ENCODE measurements around the gene CCDC184.

Gene CCDC184

DNA sequence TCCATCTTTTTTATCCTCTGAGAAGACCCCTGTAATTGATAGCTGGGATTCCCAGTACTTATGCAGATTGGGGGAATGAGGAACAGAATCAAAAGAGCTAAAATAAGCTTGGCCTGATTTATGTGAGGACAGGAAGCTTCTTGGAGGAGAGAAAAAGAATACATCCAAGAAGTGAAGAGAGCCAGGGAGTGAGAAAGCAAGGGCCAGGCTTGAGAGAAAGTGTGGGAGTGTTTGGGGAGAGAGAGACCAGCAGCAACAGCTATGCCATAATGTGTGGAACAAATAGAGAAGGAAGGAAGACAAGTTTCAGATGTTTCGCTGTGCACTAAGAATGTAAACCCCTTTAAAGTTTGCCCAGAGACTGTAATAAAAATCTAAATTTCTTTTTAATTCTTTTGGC lies 4.0 kb upstream of the CCDC184 start:
- DNase-seq: no peak

DNA sequence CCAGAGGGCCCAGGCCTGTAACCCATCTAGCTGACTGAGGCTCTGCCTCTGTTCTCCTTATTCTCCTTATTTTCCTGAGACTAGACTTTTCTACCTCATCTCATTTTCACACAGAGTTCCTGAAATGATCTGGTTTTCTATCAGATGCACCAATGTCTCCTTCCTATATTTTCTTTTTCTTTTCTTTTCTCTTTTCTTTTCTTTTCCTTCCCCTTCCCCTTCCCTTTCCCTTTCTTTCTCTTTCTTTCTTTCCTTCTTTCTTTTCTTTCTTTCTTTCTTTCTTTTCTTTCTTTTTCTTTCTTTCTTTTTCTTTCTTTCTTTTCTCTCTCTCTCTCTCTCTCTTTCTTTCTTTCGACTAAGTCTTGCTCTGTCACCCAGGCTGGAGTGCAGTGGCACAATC lies 3.0 kb upstream of the CCDC184 start:
- no peak for DNase-seq

DNA sequence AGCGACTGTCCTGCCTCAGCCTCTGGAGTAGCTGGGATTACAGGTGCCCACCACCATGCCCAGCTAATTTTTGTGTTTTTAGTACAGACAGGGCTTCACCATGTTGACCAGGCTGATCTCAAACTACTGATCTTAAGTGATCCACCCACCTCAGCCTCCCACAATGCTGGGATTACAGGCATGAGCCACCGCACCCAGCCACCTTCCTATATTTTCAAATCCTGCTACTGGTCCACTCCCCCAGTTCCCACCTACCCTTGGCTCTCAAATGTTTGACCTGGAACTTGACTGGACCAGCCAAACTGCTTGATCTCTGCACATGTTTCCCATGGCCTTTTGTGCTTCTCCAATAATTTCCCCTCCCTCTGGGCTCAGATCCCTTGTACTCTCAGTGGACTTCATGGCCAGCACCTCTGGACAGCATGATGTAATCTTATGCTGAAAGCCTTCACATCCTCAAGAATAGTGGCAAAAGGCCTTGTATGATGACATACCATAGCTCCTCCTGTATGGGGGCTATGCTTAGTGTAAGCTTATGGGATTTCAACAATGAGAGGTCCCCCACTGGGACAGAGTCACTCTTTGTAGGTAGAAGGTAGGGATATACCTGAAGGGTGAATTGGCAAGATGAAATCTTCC lies 2.5 kb upstream of the CCDC184 start:
- DNase-seq: no peak

DNA sequence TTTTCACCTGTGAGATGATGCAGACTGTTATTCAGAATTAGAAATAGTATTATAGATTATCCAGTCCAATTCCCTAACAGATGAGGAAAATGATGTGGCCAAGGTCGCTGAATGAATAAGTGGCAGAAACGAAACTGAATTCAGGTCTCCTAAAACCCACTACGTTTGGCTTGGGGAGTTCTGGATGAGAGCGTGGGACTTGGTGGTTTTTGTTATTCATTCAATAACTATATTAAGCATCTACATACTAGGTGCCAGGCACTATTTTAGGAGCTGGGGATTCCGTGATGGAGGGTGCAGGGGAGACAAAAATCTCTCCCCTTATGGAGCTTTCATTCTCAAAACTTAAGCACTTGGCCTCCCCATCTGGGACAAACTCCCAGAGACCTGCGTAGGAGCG lies 813 bp upstream of the CCDC184 start:
- DNase-seq: no peak

DNA sequence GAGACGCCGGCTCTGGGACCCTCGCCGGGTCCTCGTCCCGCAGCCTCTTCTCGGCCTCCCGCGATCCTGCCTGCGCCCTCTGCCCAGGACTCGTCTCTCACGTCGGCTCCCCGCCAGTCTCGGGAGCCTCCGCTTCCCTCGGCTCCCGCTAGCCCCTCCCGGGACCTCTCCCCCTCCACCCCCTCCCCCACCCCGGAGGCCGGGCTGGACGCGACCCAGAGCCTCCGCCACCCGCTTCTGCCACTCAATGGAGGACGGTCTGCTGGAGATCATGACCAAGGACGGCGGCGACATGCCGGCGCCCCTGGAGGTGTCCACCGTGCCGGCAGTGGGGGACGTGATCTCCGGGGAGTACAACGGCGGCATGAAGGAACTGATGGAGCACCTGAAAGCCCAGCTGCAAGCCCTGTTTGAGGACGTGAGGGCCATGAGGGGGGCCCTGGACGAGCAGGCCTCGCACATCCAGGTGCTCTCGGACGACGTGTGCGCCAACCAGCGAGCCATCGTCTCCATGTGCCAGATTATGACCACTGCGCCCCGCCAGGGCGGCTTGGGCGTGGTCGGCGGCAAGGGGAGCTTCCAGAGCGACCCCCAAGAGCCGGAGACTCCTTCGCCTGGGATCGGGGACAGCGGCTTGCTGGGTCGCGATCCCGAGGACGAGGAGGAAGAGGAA lies 568 bp downstream of the CCDC184 start:
- DNase-seq: peak in 1 of 14 donors; percentile 47

DNA sequence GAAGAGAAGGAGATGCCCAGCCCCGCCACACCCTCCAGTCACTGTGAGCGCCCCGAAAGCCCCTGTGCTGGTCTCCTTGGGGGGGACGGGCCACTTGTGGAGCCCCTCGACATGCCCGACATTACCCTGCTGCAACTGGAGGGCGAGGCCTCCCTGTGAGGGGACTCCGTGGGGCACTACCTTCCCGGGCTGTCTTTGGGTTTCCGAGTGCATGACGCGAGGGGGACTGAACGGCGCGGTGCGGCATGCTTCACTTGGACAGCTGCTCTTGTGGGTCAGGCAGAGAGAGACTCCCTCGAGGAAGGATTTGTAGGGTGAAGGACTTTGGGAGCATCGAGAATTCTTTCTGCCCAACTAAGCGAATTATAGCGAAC lies 1.1 kb downstream of the CCDC184 start:
- DNase-seq: peak in 1 of 14 donors; percentile 42

DNA sequence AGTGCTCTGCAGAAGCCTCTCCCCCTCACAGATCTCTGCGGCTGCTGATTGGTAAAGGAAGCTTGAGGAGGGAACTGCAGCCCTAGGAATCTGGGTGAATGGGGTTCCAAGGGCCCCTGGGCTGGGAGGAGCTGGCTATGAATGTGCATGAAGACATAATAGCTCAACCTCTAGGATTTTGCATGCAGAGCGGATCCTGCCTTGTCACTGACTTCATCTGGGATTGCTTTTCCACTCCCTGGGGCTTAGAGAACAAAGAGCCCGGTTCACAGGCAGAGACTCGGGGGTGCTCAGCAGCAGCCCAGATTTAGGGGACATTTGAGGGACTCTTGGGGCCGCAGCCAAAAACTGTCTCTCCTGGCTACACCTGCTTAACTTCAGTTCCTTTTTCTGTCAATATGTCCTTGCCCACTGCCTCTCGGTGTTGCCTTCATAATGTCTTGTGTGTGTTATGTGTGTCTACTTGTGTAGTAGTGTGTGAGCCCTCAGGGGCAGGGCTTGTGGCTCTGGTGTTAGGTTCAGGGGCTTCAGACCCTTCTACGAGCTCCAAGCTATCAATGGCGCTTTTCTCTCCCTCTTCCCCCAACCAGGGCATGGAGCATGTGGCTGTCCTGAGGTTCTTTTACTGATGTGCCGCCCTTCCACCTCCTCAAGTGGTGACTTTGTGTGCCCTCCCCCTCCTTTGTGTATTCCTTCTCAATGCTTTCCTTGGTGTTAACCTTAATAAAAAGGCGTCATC lies 1.9 kb downstream of the CCDC184 start:
- DNase-seq: peak in 1 of 14 donors; percentile 62

DNA sequence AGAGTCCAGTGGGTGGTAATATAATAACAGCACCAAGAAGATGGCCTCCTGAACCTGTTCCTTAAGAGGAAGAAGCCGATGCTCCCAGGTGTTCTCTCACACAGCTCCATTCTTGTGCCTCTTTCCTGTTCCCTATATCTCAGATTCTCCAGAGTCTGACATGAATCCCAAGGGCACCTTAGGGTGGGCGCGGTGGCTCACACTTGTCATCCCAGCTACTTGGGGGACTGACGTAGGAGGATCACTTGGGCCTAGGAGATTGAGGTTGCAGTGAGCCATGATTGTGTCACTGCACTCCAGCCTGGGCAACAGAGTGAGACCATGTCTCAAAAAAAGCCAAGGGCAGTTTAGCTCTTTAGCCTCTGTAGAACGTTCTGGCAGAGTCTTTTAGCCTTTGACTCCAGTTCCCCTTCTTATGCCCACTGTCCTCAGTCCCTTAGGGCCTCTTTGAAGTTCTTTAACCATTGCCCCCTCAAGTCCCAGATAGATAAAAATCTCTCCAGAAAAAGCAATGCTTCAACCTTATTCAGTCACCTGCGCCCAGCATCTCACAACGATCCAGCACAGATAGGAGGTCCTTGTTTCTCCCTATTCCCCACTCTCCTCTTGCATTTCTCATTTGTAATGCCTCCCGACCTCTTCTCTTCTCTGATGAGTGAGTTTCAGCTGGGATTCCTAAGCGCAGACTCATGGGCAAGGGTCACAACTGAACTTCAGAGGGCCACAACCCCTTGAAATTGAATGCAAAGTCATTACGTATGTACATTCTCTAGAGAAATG lies 4.7 kb downstream of the CCDC184 start:
- no peak for DNase-seq

DNA sequence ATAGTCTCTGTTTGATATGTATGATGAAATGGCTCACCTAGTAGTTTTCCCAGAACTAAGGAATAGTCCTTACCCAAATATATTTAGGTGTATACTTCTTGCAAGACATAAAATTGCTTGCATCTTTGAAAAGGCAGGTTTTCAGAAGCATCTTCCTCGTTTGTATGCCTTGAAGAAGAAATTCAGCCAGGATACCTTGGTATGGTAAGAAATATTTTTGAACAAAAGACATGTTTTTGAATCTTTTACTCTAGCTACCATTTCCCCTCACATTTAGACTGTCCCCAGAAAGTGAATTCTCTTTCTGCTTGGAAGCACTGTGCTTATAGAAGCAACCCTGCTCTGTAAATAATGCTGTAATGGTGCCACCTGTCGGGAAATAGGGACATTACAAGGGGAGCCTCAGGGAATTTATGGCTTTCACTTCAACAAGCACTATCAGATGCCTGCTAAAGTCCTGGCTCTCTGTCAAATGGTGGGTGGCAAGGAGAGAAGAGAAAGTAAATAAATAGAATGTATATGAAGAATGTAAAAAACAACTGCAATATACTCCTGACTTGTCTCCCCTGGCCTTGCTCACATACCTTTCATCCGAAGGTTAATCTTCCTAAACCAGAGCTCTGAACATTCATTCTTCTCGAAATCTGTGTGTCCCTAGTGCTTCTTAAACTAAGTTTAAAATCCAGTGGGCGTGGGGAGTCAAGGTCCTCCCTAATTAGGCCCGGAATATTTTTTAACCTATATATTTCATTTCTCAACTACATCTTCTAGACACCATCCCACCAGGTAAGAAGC lies 6.1 kb downstream of the CCDC184 start:
- DNase-seq: peak in 9 of 14 donors; percentile 20 to 67 (median 34)

DNA sequence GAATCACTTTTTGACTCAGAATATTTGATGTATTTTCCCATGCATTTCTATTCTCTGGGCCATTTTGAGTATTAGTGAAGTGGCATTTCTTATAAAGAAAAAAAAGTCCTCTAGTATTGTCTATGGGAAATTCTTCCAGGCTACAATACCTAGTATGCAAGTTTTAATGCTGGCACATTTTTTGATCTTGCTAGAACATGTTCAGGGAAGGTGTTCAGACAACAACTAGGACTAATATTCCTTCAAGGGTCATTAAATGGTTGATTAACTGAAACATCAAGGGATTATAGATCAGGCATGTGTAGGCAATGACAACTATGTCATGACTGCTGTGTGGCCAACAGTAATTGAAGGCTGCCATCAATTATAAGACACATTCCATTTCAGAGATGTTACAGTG lies 7.7 kb downstream of the CCDC184 start:
- no peak for DNase-seq

DNA sequence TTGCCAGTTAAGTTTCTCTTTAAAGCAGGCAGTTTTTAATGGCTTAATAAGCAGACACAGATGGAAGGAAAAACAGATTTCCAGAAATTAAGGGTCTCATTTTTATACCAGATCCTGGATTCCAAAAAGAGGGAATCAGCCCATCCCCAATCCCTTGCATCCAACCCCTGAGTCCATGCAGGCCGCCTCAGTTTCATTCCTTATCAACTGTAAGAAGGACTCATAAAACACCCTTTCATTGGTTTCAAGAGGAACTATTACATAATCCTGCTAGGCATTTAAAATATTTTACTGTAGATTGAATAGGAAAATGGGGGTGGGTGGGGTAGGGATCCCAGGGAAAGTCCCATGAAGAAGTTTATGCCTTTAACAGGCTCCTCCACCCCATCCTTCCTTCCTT lies 9.4 kb downstream of the CCDC184 start:
- no peak for DNase-seq

DNA sequence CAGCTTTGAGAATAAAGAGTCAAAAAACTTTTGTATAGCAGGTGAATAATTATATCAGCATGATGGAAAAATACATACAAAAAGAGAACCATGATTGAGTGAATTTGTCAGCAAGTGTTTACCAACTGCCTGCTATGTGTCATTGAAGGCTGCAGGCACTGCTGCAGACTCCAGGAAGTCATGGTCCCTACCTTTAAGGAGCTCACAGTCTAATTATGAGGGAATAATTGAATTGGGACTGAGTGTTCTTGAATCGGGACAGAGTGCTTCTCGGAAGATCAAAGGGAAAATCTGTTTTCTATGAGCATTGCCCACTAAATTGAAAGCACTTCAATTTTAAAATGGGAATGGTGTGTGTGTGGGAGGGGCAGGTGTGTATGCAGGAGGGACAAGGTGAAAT lies 10.2 kb downstream of the CCDC184 start:
- no peak for DNase-seq

DNA sequence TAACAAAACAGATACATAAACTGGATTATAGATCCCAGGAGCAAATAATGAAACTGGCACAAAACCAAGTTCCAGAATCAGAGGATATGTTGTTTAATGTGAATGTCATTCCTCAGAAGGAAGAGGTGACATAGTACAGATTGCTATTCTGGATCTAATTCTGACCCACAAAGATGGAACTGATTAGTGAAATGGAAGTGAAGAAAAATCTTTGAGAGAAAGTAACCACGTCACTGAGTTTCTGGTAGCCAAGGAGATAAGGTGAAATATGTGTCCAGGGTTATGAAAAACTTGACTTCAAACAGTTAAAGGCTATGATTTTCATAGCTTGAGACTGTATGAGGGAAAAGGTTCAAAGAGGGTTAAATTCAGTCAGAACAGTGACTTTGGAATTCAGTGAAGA lies 11.4 kb downstream of the CCDC184 start:
- DNase-seq: no peak

DNA sequence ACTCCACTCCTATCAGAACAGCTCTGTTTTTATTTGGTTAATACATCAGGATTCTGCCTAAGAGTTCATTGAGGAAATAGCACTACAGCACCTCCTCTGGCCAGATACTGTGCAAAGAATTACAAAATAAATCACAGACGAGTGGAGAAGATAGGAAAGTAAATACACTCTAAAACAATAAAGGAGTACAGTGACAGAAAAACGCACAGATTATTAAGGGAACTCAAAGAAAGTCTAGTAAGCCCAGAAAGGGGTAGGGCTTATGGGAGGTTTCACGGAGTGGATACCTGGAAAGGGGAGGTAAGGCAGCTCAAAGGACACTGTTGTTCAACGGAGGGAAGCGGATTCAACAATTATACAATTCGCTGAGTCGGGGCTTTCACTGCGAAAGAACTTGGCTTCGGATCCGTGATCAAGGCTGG lies 14.1 kb downstream of the CCDC184 start:
- peak in 2 of 14 donors; percentile 27 to 84 for DNase-seq

DNA sequence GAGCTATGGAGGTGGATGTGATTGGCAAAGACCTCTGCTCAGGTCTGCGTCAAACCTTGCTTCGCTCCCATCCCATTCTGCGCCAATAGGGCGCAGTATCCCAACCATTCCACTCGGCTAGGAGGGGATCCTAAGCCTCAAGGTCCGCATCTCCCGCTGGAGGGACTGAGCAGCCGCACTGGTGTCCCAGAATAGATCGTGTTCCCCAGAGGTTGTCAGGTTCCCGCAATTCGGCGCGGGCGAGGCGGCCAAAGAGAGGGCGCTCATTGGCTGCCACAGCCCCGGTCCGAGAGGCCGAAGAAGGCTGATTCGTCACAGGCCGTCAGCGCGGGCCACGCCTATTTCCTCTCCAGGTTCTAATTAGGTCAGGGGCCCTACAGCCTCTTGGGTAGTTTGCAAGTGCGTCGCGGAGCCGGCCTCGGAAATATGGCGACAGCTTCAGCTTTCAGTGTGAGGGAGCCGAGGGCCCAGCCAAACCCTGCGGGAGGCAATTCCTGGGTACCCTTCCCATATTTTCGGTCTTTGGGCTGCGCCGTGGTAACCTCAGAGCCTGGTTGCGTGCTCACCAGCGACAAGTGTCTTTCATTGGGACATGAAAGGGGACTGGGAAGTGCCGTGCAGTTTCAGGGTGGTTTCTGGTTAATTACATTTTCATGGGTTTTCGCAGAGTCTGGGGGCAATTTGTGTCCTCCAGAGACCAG lies 14.7 kb downstream of the CCDC184 start:
- peak; percentile 46 to 100 (median 87) for DNase-seq

DNA sequence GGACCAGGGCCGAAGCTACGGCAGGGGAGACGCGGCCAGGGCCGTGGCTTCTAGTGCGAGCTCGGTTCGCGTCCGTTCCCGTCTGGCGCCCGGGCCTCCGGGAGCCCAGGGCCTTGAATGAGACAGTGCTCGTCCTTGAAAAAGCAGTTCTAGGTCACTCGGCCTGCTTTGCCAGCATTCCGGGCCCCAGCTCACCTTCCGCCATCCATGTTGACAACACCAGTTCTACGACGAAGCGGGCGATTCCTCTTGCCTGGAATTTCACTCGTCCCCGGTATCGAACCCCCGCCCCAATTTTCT lies 15.2 kb downstream of the CCDC184 start:
- peak in 2 of 14 donors; percentile 72 to 73 for DNase-seq

DNA sequence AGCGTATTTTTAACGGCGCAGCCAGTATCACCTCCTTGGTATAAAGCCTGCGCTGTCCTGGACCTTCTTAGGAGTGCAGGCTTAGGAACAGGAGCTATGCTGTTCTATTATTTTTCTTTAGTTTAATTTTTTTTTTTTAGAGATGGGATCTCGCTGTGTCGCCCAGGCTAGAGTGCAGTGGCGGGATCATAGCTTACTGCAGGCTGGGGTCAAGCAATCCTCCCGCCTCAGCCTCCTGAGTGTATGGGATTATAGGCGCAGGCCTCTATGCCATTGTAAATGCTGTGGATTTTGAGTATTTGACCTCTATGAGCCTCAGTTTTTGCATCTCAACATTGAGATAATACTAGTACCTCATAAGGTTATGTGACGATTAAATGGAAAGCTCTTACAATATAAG lies 15.5 kb downstream of the CCDC184 start:
- no peak for DNase-seq

DNA sequence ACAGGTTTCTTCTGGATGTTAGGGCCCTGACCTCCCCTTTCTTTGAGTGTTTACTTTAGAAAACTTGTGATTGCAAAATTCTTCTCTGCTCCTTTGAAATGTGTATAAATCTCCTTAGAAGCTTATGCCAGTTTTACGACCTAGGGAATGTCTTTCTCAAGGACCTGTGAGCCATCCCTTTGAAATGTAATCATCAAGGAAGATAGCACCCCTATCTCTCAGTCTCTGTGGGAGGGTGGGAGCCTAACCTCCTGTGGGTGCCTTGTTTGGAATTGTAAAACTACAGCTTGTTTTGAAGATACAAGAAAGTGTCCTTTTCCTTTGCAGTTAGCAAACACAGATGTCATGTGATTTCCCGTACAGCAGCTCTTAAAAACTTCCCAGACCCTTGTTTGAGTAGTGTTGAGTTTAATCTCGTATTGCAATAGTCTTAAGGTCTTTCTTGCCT lies 16.4 kb downstream of the CCDC184 start:
- DNase-seq: no peak

DNA sequence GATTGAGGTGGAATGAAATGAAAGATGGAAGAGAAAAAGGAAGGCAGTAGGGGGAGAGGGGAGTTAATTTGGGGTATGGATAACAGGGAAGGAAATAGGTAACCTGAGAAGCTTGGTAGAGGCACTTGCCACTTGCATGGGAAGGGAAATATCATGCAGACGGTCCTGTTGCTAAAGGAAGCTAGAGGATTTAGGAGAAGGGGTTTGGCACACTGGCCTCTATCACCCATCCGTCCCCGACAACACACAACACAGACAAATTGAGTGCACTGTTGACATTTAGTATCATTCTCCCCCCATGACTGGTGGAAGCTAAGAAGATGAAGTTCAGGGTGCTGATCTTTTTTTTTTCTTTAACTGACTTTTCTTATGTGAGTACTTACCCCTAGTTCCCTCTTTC lies 17.6 kb downstream of the CCDC184 start:
- DNase-seq: no peak

DNA sequence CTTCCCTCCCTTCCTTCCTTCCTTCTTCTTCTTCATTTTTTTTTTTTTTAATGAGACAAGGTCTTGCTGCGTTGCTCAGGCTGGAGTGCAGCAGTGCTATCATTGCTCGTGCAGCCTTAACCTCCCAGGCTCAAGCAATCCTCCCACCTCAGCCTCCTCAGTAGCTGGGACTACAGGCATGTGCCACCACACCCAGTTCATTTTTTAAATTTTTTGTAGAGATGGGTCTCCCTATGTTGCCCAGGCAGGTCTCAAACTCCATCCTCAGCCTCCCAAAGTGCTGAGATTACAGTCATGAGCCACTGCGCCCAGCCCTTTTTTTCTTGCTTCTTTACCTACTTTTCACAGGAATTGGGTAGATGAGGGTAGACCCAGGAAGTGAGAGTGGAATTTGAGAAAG lies 18.1 kb downstream of the CCDC184 start:
- DNase-seq: no peak

DNA sequence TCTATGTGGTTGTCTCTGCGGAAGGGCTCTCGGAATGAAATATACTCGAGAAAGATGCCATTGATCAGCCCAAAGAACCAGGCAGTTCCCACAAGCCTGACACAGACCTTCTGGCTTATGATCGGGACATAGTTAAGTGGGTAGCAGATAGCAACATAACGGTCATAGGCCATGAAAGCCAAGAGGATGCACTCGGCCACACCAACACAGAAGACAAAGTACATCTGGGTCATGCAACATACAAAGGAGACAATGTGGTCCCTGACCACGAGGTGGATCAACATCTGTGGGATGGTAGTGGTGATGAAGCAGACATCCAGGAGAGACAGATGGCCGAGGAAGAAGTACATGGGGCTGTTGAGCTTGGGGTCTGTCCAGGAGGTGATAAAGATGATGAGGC lies 19.3 kb downstream of the CCDC184 start:
- DNase-seq: no peak

DNA sequence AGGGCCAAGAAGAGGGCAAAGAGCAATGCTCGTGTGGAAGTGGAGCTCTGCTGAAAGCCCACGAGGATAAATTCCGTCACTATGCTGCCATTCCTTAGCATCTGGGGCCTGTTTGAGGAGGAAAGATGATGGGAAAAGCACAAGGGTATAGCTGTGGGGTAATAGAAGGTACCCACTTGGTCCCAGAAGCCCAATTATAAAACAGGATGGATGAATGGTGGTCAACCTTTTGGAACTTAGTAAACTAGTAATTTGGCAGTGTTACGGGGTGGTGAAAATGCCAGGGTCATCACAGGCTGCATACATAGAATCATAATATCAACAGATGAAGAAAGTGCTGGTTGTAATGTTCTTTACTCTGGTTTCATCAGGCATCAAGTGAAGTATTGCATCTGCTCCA lies 19.7 kb downstream of the CCDC184 start, which contains the start of gene OR10AD1:
Gene OR10AD1 (minus strand): TSS at position 101 of the 400 bp plus-strand sequence. CDS start 0 bp downstream, at position 101.
- no peak for DNase-seq

All from C1 segment of cervical spinal cord (tissue), 14 donors.